ENCODE results near the gene HDHD5.
A peak's percentile ranks its signal among the peaks of the same experiment; 100 is the strongest.
"Not testable (repeated sequence)": the region's sequence is repeated elsewhere in the genome, so short reads cannot be mapped to it uniquely, and the experiment has no call there.

The HDHD5 gene

DNA sequence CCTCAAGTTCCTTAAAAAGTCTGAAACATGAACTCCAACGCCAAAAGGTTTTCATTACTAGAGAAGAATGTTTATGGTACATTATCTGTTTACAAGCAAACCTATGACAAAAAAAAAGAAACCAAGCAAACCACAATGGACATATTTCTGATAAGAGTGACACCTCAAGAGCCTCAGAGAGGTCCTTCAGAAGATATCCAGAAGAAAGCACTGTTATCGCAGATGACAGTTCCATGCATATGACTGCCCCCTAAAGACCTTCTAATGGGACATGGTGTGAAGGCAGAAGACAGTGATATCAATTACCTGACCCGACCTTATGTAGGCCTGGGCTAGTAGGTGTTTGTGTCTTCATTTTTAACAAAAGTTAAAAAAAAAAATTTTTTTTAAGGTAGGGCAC is 3.1 kb downstream of the HDHD5 start:
- DNase-seq = no peak

DNA sequence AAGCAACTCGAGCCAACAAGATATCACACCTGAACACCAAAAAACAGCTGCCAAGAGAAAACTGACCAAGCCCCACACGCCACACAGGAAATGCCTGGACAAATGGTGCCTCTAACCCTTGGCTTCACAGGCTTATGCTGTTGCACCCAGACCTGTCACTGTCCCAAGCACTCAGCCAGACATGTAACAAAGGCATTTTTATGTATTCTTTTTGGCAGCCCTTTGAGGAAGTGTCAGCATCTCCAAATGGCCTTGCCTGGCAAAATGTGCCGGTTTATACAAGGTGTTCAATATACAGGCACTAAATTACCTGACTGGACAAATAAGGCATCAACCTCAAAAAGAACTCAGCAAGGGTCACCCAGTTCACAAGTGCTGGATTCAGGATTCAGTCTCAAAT is 6.1 kb downstream of the HDHD5 start:
- DNase-seq = peak; percentile 76

DNA sequence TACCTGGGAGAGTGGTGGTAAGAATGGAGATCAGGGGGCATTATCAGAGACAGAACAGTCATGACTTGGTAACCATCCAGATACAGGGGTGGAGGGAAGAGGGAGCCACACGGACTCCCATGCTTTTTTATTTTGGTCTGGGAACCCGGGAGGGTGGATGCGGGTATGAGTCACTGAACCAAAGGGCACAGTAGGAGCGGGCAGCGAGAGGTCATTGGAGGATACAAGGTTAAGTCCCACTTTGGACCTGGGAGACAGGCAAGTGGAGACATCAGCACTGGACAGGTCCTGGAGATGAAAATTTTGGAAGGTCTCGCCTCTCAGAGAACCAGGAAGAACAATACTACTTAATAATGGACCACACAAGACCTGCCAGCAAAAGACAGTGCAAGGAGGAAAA is 6.7 kb downstream of the HDHD5 start:
- DNase-seq = no peak

DNA sequence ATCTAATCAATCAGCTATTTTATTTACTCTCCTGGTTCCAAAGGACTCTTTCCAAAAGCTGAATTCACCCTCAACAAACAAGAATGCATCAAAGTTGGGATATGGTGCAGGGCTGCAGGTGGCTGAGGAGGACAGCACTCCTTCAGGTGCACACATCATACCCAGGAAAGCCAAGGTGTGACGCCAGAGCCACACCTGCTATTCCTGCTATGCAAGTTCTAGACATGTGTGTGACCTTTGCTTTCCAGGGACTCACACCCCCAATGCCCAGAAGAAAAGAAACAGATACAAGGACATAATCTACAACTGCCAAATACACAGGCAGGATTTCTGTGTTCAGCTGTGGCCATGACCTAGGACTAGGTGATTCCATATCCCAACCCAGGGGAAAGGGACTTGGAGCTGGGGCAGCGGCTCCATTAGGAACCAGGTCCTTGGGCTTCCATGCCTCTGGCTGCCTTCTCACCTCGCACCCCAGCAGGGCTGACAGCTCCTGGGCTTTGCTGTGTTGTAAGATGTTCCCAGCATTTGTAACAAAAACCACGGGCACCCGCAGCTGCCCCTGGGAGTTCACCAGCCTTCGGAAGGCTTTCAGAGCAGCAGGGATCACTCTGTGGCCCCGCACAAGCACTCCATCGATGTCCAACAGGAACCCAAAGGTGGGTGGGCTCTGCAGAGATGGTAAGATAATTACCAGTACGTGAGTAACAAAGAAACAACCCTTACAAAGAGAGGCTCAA is 9.8 kb downstream of the HDHD5 start:
- DNase-seq = no peak

DNA sequence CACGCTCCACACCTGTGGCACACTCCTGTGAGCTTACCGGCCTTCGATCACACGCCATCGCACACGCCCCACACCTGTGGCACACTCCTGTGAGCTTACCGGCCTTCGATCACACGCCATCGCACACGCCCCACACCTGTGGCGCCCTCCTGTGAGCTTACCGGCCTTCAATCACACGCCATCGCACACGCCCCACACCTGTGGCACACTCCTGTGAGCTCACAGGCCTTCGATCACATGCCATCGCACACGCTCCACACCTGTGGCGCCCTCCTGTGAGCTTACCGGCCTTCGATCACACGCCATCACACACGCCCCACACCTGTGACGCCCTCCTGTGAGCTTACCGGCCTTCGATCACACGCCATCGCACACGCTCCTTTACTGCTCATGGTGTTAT is 11.6 kb downstream of the HDHD5 start:
- DNase-seq = not testable (repeated sequence)

DNA sequence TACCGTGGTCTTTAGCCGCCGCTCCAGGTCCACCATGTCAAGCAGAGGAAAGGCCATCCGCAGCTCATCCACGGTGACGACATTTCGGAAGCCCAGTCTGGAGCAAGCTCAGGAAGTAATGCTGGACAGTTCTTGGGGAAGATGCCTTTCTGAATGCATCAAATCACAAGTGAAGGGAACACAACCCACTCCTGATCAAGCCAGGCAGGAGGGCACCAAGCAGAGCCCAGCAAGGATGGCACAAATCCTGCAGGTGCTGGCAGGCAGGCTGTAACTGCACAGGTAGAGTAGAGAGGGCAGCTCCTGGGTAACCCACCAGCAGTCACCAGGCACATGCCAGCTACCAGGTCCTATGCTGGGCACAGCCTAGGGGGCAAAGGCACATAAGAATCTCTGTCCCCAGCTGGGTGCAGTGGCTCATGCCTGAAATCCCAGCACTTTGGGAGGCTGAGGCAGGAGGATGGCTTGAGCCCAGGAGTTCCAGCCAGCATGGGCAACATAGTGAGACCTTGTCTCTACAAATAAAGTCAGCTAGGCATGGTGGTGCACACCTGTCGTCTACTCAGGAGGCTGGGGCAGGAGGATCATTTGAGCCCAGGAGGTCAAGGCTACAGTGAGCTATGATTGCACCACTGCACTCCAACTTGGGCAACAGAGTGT is 13.9 kb downstream of the HDHD5 start:
- DNase-seq = no peak

DNA sequence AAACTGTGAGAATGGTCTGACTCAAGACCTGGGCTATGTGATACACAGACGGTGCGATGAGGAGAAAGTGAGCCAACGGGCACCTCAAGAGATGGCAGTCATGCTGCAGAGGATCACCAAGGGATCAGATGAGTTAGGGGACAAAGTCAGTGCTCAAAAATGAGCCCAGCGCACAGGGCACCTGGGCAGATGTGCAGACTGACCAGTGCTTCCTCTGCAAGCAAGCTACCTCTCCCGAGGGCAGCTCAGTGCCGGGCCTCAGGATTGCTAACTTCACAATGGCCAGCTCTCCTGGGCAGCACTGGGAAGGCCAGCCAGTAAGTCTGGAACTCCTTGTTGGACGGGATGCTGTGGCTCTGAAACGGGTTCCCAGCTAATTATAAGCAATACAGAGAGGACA is 15.3 kb downstream of the HDHD5 start:
- no peak for DNase-seq

DNA sequence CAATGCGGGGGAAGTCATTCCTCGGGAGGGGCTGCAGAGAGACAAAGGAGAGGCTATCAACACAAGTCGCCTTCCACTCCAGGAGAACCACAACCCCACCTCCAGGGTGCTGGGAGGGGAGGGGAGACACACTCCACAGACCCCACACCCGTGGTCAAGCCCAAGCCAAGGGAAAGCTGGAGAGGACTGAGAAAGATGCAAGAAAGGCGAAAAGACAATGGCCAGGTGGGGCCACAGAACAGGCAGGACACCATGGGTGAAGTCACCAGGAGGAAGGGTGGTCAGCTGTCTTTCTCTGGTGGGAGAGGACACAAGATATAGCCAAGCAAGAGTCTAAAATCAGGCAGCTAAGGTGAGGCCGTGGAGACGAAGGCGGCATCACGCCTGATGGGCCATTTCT is 16.0 kb downstream of the HDHD5 start:
- DNase-seq = no peak

DNA sequence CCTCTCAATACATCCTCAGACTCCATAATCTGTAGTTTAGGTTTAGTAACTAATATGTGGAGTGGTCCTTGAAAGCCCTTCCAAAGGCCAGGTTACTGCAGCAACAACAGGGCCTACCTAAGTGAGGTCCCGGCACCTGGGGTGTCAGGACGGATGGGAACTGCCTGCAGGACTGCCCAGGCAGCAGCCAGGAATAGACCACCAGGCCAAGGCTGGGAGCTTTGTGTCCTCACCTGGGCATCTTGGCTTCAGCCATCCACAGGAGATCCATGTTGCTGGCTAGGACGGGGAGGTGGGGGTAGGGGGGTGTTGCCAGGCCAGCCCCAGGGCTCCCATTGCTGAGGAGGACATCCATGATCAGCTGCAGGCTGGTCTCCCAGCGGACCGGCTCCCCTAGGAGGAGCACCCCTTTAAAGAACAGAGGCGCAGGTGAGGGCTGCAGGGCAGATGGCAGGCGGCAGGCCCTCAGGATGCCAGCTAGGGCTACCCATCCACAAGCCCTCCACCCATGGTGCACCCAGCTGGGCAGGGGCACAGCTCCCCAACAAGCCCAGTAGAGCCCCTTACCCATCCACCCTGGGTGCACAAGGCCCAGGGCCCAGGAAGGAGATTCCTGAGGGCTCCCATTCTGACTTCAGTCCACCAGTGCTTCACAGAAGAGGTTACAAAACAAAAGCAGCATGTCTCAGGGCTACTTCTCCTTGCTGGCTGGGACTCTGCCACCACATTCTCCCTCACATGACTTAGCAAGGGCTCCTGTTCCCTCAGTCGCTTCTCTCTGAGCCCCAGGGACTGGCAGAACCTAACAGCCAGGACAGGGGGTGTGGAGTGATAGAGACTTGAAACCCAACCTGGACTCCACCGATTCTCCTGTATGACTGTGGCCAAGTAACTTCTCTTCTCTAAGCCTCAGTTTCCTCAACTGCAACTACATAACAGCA is 18.0 kb downstream of the HDHD5 start:
- no peak for DNase-seq

DNA sequence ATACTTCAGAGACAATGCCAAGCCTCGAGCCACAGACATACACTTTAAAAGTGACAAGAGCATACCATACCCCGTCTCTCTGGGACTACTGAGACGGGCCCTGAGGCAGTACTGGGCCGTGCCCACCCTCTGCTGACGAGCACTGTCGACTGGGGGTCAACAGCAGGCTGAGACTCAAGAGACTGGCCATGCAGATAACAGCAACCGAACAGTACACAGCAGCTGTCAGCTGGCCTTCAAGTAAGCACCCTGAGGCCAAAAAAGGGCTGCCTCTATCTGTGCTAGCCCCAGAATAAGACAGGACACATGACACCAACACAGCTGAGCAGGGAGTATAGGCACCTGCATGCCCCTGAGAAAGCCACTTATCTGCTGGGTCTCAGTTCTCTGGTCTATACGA is 19.1 kb downstream of the HDHD5 start:
- no peak for DNase-seq

DNA sequence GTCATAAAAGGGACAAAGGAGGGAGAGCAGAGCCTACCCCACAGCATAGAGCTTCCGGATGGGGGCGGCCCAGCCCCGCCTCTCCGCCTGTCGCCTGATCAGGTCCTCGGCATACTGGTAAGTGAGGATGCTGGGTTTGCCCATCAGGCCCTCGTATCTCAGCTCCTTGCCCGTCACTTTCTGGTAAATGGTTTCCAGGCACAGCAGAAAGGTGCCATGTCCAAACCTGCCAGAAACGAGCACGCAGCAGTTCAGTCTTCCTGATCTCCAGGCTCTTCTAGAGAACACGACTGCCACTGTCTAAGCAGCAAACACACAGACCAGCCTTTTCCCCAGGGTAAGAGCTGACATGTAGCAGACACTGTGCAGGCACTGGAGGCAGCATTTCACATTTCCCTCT is 20.6 kb downstream of the HDHD5 start:
- no peak for DNase-seq

DNA sequence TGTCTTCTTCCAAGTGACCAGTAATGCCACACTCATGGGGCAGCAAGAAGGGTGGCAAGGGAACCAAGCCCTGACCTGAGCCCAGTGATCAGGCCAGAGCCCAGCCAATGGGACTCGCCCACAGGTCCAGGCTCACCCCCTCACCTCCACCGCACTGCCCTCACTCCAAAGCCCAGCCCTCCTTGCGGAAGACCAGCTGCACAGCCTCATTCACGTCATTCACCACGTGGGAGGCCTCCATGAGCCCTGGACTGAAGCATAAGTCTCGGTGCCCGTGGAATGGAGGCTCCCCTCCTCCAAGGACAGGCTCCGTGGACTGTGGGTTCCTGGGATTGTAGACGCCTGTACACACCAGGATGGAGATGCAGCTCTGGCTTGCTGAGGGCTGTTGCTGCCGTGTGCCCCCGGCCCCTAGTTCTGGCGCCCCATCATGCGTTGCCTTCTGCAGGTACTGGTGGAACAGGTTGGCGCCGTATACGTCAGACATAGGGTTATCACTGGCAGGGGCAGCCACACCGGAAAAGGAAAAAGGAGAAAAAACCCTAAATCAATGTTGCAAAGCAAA is 21.1 kb downstream of the HDHD5 start:
- no peak for DNase-seq

DNA sequence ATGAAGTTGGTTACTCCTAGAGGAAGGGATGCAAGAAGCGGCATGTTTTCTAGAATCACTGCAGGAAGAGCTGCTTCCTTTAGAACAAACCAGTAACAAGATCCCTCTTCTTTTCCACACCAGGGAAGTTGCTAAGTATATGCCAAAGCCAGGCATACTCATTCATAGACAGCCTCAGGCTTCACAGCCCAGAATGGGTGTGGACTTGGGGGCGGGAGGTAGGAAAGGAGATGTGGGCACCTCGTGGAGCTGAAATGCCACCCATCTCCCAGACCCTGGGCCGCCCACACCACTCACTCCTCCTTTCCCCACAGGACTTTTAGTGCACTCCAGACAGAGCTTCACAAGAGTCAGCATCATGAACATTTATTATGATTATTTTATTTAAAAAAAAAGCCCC is 21.9 kb downstream of the HDHD5 start:
- no peak for DNase-seq

DNA sequence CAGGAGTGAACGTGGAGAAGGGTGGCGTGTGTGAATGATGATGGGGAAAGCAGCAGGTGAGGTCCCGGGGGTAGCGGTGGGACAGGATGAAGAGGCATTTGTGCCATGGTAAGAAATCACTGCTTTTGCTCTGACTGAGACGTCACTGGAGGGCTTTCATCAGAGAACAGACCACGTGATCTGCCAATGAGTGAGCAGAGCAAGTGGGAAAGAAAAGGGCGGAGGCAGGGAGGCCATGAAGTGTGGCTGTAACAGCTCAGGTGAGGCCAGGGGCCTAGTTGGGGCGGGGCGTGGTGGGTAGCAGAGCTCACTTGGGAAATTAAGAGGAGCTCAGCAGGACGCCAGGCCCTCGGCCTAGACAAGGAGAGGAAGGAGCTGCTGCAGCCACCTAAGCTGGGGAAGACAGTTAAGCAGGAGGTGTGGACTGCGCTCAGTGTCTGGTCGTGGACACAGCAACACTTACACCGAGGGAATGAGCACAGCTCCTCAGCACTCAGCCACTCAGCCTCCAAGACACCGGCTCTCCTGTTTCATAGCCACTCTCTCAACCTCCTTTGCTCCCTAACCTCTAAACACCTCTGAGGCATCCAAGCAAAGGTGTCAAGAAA is 23.8 kb downstream of the HDHD5 start:
- no peak for DNase-seq

DNA sequence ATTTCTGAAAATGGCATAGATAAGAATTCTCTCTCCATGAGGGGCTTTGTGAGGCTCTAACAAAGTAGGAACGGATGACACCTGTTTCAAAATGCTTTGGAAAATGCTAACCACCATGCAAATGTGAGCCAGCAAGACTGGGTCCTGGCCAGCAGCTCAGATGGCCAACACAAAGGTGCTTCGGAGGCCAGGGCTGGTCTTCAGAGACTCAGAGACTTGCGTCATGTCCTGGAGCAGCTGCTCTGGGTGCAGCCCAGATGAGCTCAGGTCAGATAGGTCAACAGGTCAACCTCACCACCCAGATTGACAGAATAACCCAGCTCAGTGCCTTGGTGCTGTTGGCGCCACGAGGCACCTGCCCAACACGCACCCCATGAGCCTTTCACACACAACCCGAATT is 25.9 kb downstream of the HDHD5 start:
- no peak for DNase-seq

DNA sequence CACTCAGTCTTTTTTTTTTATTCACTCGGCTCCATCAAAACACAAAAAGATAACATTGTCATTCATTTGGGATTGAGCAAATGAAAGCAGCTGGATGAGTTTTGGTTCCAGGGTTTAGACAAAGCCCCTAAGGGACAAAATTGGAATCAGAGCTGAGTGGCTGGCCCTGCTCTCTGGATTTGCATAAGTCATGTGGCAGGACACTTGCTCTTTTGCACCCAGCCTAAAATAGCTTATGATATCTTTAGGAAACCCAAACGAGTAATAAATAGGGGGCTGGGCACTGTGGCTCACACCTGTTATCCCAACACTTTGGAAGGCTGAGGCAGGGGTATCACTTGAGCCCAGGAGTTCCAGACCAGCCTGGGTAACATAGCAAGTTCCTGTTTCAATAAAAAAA is 27.0 kb downstream of the HDHD5 start:
- DNase-seq = no peak

DNA sequence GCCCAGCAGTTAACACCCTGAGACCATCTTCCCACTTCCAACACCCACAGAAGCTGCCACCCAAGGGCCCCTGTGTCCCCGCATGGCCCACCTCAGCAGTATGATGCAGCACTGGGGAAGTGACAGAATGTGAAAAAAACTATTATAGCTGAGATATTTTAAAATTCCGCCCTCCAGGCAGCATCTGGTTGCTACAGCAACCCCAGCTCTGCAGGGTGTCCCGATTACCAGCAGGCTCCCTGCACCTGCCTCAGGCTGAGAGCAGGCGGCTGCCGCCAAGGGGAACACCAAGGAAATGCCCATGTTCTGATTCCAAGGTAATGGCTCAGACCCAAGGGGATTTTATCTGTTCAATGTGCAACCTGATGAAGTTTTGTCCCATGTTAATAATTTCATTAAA is 27.4 kb downstream of the HDHD5 start:
- DNase-seq = peak; percentile 11

DNA sequence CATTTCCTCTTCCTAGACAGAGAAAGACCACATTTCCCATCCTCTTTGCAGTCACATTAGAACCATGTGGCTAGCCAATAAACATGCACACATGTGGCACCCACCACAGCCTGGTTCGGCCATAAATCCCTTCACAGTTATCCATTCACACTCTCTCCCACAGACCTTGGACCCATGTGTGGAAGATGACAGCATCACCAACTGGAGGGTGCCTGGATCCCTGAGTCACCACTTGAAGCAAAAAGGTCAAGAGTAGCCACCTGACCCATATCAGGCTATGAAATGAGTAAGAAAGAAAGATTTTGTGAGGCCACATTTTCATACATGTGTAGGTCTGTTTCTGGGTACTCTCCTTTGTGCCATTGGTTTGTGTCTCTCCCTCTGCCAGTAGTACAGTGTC is 28.9 kb downstream of the HDHD5 start:
- DNase-seq = no peak

DNA sequence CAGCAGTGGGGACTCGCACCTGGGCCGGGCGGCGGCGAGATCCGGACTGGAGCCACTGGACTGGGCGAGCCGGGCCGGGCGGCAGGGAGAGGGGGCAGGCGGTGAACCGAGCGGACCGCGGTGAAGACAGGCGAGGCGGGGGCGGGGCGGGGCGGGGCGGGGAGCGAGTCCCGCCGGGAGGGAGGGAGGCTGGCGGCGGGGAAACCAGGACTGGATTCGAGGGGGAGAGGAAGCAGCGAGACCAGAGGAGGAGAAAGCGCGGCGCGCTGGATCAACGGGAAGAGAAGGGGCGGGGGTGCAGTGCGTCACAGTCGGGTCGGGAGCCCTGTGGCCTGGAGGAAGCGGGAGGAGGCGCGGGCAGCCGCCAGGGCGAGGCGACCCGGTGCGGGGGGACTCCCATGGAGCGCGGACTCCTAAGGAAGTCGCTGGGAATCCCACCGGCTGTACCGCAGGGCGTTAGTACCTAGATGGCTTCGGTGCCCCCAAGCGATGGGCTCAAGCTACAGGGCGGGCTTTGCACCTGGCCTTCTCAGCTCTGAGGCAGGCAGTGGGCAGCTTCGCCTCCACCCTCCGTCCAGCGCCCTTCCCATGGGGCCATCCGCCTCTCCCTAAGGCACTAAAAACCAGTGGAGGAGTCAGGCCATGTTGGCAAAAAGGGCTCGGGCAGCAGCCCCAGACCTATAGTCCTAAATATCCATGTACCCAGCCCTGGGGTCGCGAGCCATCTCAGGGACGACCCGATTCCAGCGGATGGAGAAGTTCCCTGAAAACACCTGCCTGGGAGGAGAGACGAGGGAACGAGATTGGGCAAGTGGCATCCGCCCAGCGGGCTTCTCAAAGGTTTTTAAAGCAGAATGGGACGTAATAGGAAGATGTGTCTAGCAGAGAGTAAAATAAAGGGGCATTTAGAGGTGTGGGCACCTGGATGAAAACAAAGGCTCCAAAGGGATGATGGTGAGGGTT is 37.6 kb downstream of the HDHD5 start, which contains the start of gene TMEM121B:
Gene TMEM121B (minus strand): TSS at position 128 of the 963 bp plus-strand sequence. CDS start 233 bp downstream, outside the sequence.
- peak; percentile 78 for DNase-seq

DNA sequence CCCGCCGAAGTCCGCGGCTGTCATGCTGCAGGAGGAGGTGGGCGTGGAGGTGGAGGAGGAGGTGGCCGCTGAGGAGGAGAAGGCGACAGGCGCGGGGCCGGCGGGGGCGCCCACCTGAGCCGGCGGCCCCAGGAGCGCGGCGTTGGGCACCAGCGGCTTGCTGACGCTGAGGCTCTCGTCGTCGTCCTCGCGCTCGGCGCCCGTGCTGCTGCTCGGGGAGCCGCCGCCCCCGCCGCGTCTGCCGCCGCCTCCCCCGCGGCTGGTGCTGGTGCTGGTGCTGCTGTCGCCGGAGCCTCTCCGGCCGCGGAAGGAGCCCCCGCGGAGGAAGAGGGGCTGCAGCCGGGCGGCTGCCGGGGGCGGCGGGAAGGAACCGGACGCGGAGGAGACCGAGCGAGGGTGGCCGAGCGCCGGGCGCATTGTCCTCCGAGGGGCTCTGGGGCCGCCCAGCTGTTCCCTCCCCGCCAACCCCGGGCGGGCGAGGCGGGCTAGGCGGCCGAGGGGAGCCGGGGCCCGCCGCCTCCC is 38.3 kb downstream of the HDHD5 start:
- DNase-seq = peak; percentile 32

DNA sequence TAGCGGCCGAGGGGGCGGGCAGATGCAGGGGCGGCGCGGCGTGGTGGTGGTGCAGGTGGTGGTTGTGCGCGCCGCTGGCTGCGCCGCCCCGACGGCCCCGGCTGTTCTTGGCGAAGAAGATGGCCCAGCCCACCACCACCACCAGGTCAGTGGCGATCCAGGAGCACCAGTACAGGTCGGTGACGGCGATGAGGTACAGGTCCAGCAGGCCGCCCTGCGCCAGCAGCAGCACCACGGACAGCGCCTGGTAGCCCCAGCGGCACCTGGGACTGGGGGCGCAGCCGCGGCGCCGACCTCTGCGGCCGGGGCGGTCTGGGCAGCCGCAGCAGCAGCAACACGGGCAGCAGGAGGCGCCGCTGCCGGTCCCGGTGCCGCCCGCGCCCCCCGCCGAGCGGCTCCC is 38.8 kb downstream of the HDHD5 start:
- DNase-seq = no peak

All from NCI-H2029 (cell line).